Tibial nerve (tissue), 3 donors: ENCODE measurements around the gene RFPL2.

ENCODE experiments used
- CTCF ChIP-seq, 5 experiments: fragments of 200-600 bp in 3 of 5; fragments of 450-650 bp in 2 of 5; sonication (generic) in 3 of 5; IDR thresholded peaks; one replicate each; pipeline ENCODE4 v1.5.1; 2016 to 2019; ENCODE audit warnings: antibody characterized with exemption in 5 of 5, mild to moderate bottlenecking in 3 of 5, moderate library complexity in 2 of 5
- POLR2A ChIP-seq, 2 donors: fragments of 450-650 bp; IDR thresholded peaks; one replicate each; pipeline ENCODE4 v1.6.1; 2017; ENCODE audit warnings: antibody characterized with exemption in 2 of 2, mild to moderate bottlenecking in 2 of 2, moderate library complexity in 2 of 2

GRCh38 chr22:32158712-32159533 is 46.0 kb downstream of the RFPL2 start, which contains the start of gene C22orf42:
- no peak for TF ChIP-seq CTCF (IDR thresholded peaks at IDR 0.05)
- no peak for TF ChIP-seq POLR2A (IDR thresholded peaks at IDR 0.05)
